HEK293 (cell line): ENCODE data around the gene GNAQ.

Experiments used
- REPIN1 ChIP-seq: fragments of 450-650 bp; formaldehyde crosslinking; IDR thresholded peaks from 2 replicates; pipeline ENCODE4 v1.5.1; 2017; ENCODE audit warnings: missing biosample characterization, missing genetic modification characterization, low read depth
- SETDB1 ChIP-seq: IDR thresholded peaks from one replicate; pipeline ENCODE4 v1.6.1; 2017; ENCODE audit warnings: mild to moderate bottlenecking, low read length, moderate library complexity, mixed read lengths; ENCODE audit not compliant: insufficient read length
- ZNF223 ChIP-seq: fragments of 450-650 bp; formaldehyde crosslinking; IDR thresholded peaks from 2 replicates; pipeline ENCODE4 v1.5.1; 2016; ENCODE audit warnings: missing biosample characterization, missing genetic modification characterization
- ZNF561 ChIP-seq: fragments of 450-650 bp; IDR thresholded peaks from 2 replicates; pipeline ENCODE4 v1.5.1; 2018; ENCODE audit warnings: missing biosample characterization, missing genetic modification characterization, borderline replicate concordance
- ZNF654 ChIP-seq: fragments of 450-650 bp; formaldehyde crosslinking; IDR thresholded peaks from 2 replicates; pipeline ENCODE4 v1.5.1; 2016; ENCODE audit warnings: low read depth, missing biosample characterization, missing genetic modification characterization
- ZNF843 ChIP-seq: fragments of 450-650 bp; formaldehyde crosslinking; IDR thresholded peaks from 2 replicates; pipeline ENCODE4 v1.5.1; 2016; ENCODE audit warnings: missing biosample characterization, missing genetic modification characterization
- TF ChIP-seq, protein P1 (sequence below): fragments of 450-650 bp; formaldehyde crosslinking; IDR thresholded peaks from 2 replicates; pipeline ENCODE4 v1.5.1; 2016; ENCODE audit warnings: missing biosample characterization, missing genetic modification characterization
- TF ChIP-seq, protein P2 (sequence below): fragments of 450-650 bp; formaldehyde crosslinking; IDR thresholded peaks from 2 replicates; pipeline ENCODE4 v1.5.1; 2016; ENCODE audit warnings: missing biosample characterization, missing genetic modification characterization

DNA sequence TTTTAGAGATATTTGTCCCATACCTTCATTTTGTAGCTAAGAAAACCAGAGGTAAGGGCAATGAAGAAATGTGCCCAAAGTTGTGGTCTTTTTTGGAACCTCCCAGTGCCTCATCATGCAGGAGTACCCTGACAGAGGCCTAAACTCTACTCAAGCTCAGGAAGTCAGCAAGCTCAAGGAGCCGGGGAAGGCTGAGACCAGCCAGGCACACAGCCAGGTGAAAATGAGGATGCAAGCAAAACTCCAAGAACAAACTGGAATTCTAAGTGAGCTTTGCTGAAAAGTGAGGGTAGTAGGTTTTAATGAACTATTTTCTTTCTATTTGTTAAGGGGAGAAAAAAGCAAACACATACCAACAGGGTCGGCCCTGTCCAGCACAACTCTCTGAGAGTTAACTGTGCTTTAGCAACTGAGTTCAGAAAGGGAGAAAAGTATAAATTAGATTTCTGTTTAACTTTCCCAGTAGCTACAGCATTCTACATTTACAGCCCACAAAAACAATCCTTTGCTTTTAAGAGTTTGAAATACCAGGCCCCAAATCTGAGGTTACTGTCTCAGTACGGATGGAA lies 146.4 kb downstream of the GNAQ start:
- TF ChIP-seq ZNF223 (no peak), ZNF654 (tag by site-specific recombination) (no peak), REPIN1 (tag by site-specific recombination) (no peak), SETDB1 (no peak), ZNF561 (no peak), ZNF843 (tag by site-specific recombination) (no peak)
- TF ChIP-seq, protein P1, sequence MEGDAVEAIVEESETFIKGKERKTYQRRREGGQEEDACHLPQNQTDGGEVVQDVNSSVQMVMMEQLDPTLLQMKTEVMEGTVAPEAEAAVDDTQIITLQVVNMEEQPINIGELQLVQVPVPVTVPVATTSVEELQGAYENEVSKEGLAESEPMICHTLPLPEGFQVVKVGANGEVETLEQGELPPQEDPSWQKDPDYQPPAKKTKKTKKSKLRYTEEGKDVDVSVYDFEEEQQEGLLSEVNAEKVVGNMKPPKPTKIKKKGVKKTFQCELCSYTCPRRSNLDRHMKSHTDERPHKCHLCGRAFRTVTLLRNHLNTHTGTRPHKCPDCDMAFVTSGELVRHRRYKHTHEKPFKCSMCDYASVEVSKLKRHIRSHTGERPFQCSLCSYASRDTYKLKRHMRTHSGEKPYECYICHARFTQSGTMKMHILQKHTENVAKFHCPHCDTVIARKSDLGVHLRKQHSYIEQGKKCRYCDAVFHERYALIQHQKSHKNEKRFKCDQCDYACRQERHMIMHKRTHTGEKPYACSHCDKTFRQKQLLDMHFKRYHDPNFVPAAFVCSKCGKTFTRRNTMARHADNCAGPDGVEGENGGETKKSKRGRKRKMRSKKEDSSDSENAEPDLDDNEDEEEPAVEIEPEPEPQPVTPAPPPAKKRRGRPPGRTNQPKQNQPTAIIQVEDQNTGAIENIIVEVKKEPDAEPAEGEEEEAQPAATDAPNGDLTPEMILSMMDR (tag by site-specific recombination) = no peak
- TF ChIP-seq, protein P2, sequence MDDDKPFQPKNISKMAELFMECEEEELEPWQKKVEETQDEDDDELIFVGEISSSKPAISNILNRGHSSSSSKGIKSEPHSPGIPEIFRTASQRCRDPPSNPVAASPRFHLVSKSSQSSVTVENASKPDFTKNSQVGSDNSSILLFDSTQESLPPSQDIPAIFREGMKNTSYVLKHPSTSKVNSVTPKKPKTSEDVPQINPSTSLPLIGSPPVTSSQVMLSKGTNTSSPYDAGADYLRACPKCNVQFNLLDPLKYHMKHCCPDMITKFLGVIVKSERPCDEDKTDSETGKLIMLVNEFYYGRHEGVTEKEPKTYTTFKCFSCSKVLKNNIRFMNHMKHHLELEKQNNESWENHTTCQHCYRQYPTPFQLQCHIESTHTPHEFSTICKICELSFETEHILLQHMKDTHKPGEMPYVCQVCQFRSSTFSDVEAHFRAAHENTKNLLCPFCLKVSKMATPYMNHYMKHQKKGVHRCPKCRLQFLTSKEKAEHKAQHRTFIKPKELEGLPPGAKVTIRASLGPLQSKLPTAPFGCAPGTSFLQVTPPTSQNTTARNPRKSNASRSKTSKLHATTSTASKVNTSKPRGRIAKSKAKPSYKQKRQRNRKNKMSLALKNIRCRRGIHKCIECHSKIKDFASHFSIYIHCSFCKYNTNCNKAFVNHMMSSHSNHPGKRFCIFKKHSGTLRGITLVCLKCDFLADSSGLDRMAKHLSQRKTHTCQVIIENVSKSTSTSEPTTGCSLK = no peak
